Activated T-helper 2 cell treated with anti-CD3 and anti-CD28 coated beads, Interferon-gamma antibody, Interleukin-2, Interleukin-4, amounts not matched to agents 10 μg/mL and 5 μg/mL and 100 μg/mL, durations not matched to agents 14 hours and 24 hours and 36 hours (primary cell): ENCODE data around the gene OR11L1. TPM values are rescaled to one million over a fixed set of nuclear protein-coding genes. Genes with fewer than 3 reads are reported as not detected.

ENCODE experiments used
- DNase-seq: peaks from one replicate; pipeline ENCODE4 v3.0.0; 2021; ENCODE audit warnings: low spot score
- H3K27ac Mint-ChIP-seq: one replicate; pipeline ENCODE4 v1.8.0; 2021; ENCODE audit warnings: mixed read lengths
- H3K27me3 Mint-ChIP-seq: one replicate; pipeline ENCODE4 v1.8.0; 2021; ENCODE audit warnings: low read depth, mixed read lengths
- H3K36me3 Mint-ChIP-seq: one replicate; pipeline ENCODE4 v1.8.0; 2021; ENCODE audit warnings: low read depth, mixed read lengths
- H3K4me1 Mint-ChIP-seq: one replicate; pipeline ENCODE4 v1.8.0; 2021; ENCODE audit warnings: low read depth, mixed read lengths
- H3K4me3 Mint-ChIP-seq: one replicate; pipeline ENCODE4 v1.8.0; 2021; ENCODE audit warnings: low read depth, mild to moderate bottlenecking, moderate library complexity, mixed read lengths
- H3K9me3 Mint-ChIP-seq: one replicate; pipeline ENCODE4 v1.8.0; 2021; ENCODE audit warnings: mixed read lengths
- intact Hi-C: fragments of 100-400 bp; cut with micrococcal nuclease; formaldehyde crosslinking; loops from one replicate; pipeline ENCODE4 v1.15.1; 2023
- total RNA-seq: library from RNA; stranded (reverse); gene quantifications from 2 replicates; pipeline ENCODE4 v1.2.3, GENCODE V29; 2022

The OR11L1 gene
- total RNA-seq, 1 donor from 2014 or later = not detected

DNA sequence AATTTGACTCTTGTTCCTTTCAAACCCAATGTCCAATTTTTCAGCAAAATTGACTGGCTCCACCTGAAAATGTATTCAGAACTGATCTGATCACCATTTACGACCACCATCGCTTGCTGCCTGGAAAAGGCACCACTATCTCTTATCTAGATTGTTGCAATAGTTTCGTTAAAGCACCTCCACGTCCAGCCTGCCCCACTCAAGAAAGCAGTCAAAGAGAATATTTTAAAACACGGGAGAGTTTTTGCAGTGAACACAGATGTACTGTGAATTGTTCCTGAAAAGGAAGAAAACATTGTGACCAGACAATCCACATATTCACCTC is 4.0 kb upstream of the OR11L1 start:
- intact Hi-C loops = no loop called here
- H3K36me3 Mint-ChIP-seq = no peaks in the 10 kb centered on the region
- no peak for DNase-seq
- H3K27ac Mint-ChIP-seq = no peak overlapping the region
- peaks cover 2% of the 10 kb centered on the region for H3K4me1 Mint-ChIP-seq
- no peak overlapping the region for H3K4me3 Mint-ChIP-seq
- no peaks in the 10 kb centered on the region for H3K27me3 Mint-ChIP-seq
- no peaks in the 10 kb centered on the region for H3K9me3 Mint-ChIP-seq

DNA sequence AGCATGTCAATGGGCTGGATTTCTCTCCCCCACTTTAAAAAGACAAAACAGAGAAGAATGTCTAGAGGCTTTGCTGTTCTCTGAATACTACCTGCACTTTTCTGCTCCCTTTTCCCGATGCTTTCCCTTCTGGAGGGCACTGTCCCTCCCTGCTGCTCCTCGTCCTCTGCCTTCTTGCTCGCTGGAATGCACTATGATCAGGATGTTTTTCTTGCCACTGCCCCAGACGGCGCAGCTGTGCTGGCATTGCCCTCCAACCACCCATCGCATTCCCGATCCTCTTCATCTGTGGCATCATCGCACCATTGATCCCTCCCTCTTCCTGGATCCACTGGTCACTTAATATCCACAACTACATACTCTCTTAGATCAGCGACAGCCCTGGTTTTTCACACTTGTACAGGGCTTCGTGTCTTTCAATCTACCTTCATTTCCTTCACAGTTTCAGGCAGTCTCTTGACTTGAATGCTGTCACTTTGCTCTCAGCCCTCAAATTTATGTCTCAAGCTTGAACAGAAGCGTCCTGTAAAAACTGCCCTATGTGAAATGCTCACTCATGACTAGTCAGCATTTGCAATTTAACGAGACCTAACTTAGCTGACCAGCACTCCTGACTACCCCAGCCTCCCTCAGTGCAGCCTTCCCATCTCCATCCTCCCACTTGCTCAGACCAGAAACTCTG is 3.5 kb upstream of the OR11L1 start:
- H3K4me3 Mint-ChIP-seq = no peak overlapping the region
- no peaks in the 10 kb centered on the region for H3K27me3 Mint-ChIP-seq
- peaks cover 2% of the 10 kb centered on the region for H3K4me1 Mint-ChIP-seq
- no peaks in the 10 kb centered on the region for H3K9me3 Mint-ChIP-seq
- intact Hi-C loops = no loop called here
- H3K27ac Mint-ChIP-seq = no peak overlapping the region
- H3K36me3 Mint-ChIP-seq = no peaks in the 10 kb centered on the region
- no peak for DNase-seq

DNA sequence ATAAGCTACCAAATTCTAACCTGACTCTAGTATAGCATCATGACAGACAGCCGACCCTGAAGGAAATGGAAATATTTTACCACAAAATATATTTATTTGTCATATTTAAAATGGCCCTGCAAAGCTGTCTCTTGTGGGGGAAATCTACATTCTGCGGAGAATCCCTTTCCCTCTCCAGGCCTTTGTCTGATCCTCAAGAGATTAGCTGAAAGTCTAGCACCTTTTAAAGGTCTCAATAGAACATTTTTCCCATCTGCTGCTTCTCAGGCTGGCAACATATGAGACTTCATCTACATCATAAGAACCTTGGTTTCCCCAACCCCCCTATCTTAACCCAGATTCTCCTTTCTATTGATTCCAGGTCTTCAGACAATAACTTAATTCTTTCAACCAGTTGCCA is 1.7 kb upstream of the OR11L1 start:
- DNase-seq = no peak
- Mint-ChIP-seq H3K27ac (no peak overlapping the region), H3K36me3 (no peaks in the 10 kb centered on the region), H3K9me3 (no peaks in the 10 kb centered on the region), H3K4me3 (no peak overlapping the region), H3K4me1 (peaks cover 2% of the 10 kb centered on the region), H3K27me3 (no peaks in the 10 kb centered on the region)
- intact Hi-C loops = no loop called here

DNA sequence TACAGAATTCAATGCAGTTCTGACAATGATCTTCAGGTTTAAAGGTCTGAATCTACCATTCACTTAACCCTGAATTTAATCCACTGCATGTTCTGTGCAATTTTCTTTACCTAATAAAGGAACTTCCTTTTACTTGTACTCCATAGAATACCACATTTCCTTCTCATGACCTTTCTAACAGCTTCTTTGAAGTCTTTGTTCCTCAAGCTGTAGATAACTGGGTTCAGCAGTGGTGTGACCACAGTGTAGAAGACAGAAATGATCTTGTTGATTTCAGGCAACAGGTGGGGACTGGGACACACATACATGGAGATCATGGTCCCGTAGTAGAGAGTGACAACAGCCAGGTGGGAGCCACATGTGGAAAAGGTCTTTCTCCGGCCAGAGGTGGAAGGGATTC is 878 bp downstream of the OR11L1 start:
- no peaks in the 10 kb centered on the region for H3K27me3 Mint-ChIP-seq
- intact Hi-C loops = no loop called here

DNA sequence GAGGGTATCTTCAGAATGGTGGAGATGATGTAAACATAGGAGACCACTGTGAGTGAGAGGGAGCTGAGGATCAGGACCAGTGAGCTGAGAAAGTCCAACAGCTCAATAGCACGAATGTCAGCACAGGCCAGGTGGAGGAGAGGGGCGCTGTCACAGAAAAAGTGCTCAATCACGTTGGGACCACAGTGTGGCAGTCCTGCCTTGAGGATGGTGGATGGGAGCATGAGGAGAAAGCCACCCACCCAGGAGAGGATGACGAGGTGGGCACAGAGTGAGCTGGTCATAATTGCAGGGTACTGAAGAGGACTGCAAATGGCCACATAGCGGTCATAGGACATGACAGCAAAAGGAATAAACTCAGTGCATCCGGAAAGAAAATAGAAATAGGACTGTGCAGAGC is 8.1 kb downstream of the OR11L1 start:
- Mint-ChIP-seq H3K4me1 (no peaks in the 10 kb centered on the region), H3K4me3 (no peak overlapping the region), H3K27ac (no peak overlapping the region), H3K27me3 (no peaks in the 10 kb centered on the region), H3K9me3 (no peaks in the 10 kb centered on the region), H3K36me3 (no peaks in the 10 kb centered on the region)
- intact Hi-C loops = no loop called here
- no peak for DNase-seq

More for the DNA sequence above, 878 bp downstream of the OR11L1 start:
- no peak overlapping the region for H3K4me3 Mint-ChIP-seq
- peaks cover 2% of the 10 kb centered on the region for H3K4me1 Mint-ChIP-seq
- H3K9me3 Mint-ChIP-seq = no peaks in the 10 kb centered on the region
- no peak overlapping the region for H3K27ac Mint-ChIP-seq
- no peaks in the 10 kb centered on the region for H3K36me3 Mint-ChIP-seq
- DNase-seq = no peak

DNA sequence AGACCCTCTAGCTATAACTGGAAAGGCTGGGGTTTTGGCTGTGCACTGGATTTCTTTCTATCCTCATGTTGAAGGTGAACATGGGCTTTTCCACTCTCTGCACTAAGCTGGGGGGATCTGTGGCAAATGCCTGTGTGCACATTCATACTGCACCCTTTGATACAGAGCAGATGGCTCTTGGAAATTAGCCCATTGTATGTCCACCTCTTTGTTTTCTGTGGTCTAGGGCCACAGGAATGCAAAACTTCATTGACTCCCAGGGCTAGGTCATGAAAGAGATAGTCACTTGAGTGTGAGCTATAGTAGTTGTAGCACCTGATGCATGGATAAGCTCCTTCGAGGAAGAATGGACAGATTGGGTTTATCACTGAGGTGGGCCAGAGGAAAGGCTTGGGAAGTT is 12.0 kb downstream of the OR11L1 start:
- Mint-ChIP-seq H3K4me3 (no peak overlapping the region), H3K4me1 (no peaks in the 10 kb centered on the region), H3K36me3 (no peaks in the 10 kb centered on the region), H3K27ac (no peak overlapping the region), H3K9me3 (no peaks in the 10 kb centered on the region), H3K27me3 (no peaks in the 10 kb centered on the region)
- DNase-seq = no peak
- intact Hi-C loops = no loop called here

DNA sequence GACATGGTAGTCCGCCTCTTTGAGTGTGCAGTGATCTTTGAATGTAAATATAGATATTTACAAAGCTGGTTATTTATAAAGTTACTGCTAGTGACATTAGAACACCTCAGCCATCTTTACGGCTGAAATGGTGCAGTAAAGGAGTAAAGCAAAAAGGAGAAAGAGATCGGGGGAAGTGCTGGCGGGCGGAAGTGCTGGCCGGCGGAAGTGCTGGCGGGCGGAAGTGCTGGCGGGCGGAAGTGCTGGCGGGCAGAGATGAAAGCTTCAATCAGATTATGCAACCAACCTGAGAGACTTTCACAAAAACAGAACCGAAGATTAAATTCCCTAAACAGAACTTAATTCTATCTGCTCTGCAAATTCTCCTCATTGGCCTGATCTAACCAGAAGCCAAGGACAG is 16.3 kb downstream of the OR11L1 start:
- Mint-ChIP-seq H3K36me3 (no peaks in the 10 kb centered on the region), H3K27me3 (no peaks in the 10 kb centered on the region), H3K27ac (no peak overlapping the region), H3K4me1 (no peaks in the 10 kb centered on the region), H3K9me3 (no peaks in the 10 kb centered on the region), H3K4me3 (no peak overlapping the region)
- intact Hi-C loops = no loop called here
- DNase-seq = no peak

DNA sequence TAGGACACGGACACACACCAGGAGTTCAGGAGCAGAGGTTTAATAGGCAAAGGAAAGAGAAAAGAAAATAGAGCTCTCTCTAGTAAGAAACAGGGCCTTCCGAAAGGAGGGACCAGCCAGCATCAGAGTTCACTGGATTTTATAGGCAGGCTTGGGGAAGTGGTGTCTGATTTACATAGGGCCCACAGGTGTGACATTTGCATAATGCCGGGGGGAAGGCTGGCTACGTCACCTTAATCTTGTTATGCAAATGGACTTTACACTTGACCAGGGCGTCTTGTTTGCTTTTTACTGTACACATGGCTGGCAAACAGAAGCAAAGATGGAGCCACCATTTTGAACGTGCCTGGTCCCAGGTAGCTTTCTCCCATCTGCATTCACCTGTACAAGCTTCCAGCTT is 17.7 kb downstream of the OR11L1 start, which contains the start of gene OR14A16:
OR14A16 (minus strand) TSS at position 97 of the 400 bp plus-strand sequence. CDS start 8,390 bp downstream, outside the sequence.
- no peak within 1 kb of the TSS for H3K4me3 Mint-ChIP-seq

DNA sequence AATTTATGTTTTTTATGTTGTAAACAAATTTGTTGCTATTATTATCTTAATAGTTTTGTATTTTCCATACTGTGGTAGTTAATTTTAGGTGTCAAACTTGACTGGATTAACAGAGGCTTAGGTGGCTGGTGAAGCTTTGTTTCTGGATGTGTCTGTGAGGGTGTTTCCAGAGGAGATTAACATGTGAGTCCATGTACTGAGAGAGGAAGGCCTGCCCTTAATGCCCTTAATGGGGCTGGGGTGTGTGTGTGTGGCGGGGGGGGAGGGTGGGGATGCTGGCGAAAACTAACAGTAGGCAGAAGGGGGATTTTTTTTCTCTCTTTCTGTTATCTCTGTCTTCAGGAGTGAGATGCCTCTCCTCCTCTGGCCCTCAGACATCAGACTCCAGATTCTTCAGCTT is 19.6 kb downstream of the OR11L1 start:
- Mint-ChIP-seq H3K27ac (no peak overlapping the region), H3K9me3 (no peaks in the 10 kb centered on the region), H3K4me3 (no peak overlapping the region), H3K4me1 (no peaks in the 10 kb centered on the region), H3K27me3 (no peaks in the 10 kb centered on the region), H3K36me3 (no peaks in the 10 kb centered on the region)
- intact Hi-C loops = no loop called here
- no peak for DNase-seq

More for the DNA sequence above, 17.7 kb downstream of the OR11L1 start, which contains the start of gene OR14A16:
- Mint-ChIP-seq H3K4me1 (no peaks in the 10 kb centered on the region), H3K9me3 (no peaks in the 10 kb centered on the region), H3K36me3 (no peaks in the 10 kb centered on the region), H3K27ac (no peak within 1 kb of the TSS), H3K27me3 (no peaks in the 10 kb centered on the region)
- intact Hi-C loops = no loop called here
- DNase-seq = no peak

DNA sequence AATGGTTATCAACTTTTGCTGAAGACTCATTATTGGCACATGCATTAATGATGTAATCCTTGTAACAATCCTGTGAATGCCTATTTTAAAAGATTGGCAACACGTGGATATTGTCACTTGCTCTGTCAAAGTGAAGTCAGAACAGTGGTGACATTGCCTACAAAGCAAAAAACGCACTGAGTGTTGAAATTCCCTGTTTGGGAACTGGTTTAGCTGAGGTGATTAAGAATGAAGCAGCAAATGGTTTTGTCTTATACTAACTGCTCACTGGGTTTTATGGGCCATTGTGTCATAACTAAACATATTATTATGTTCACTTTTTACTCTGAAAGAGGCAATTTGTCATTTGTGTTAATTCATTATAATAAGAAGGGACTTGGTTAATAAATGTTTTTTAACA is 29.1 kb downstream of the OR11L1 start:
- no peak overlapping the region for H3K27ac Mint-ChIP-seq
- H3K36me3 Mint-ChIP-seq = no peaks in the 10 kb centered on the region
- intact Hi-C loops = no loop called here
- no peaks in the 10 kb centered on the region for H3K9me3 Mint-ChIP-seq
- H3K4me1 Mint-ChIP-seq = no peaks in the 10 kb centered on the region
- DNase-seq = no peak
- no peaks in the 10 kb centered on the region for H3K27me3 Mint-ChIP-seq
- no peak overlapping the region for H3K4me3 Mint-ChIP-seq

DNA sequence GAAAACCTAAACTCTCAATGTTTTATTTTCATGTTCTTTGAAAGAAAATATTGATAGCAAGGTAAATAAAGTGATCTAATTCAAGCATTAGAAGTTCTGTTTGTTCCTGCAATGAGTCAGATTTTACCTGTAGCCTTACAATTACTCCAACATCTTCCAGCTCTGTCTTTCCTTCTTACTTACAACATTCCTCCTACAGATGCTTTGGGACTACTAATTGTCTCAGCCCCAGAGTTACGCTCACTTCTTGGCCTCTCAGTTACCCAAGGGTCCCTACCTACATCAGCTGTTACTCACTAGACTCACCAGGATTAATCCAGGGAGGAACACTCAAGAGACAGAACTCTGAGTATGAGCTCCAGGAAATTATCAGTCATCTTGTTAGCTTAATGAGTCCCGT is 44.2 kb downstream of the OR11L1 start:
- H3K27ac Mint-ChIP-seq = no peak overlapping the region
- intact Hi-C loops = no loop called here
- no peaks in the 10 kb centered on the region for H3K4me1 Mint-ChIP-seq
- no peaks in the 10 kb centered on the region for H3K27me3 Mint-ChIP-seq
- H3K9me3 Mint-ChIP-seq = no peaks in the 10 kb centered on the region
- H3K36me3 Mint-ChIP-seq = no peaks in the 10 kb centered on the region
- H3K4me3 Mint-ChIP-seq = no peak overlapping the region
- DNase-seq = no peak

Other genes with a start within 250 kb of the OR11L1 start
- gene OR2G3, start 236.3 kb downstream of the OR11L1 start, total RNA-seq = not detected in 2 replicates
- not detected in 2 replicates for gene OR13G1, start 162.2 kb downstream of the OR11L1 start, total RNA-seq
- gene OR6F1, start 125.2 kb downstream of the OR11L1 start, total RNA-seq = not detected in 2 replicates
- not detected in 2 replicates for gene OR14K1, start 103.3 kb downstream of the OR11L1 start, total RNA-seq
- gene OR14A2, start 93.8 kb downstream of the OR11L1 start, total RNA-seq = not detected in 2 replicates
- not detected in 2 replicates for gene OR1C1, start 81.3 kb downstream of the OR11L1 start, total RNA-seq
- not detected in 2 replicates for gene OR14A16, start 17.8 kb downstream of the OR11L1 start, total RNA-seq
- gene TRIM58, start 15.3 kb upstream of the OR11L1 start, total RNA-seq = 0.30 and 0.48 TPM in 2 replicates
- gene OR2W3, start 53.7 kb upstream of the OR11L1 start, total RNA-seq = not detected in 2 replicates
- gene OR2T8, start 78.4 kb upstream of the OR11L1 start, total RNA-seq = not detected in 2 replicates
- gene OR2AJ1, start 83.0 kb upstream of the OR11L1 start, total RNA-seq = not detected in 2 replicates
- 0.21 TPM in 2 replicates for gene OR2L8, start 107.0 kb upstream of the OR11L1 start, total RNA-seq
- gene OR2AK2, start 123.3 kb upstream of the OR11L1 start, total RNA-seq = not detected in 2 replicates
- gene OR2L5, start 171.8 kb upstream of the OR11L1 start, total RNA-seq = not detected in 2 replicates
- gene OR2L2, start 188.2 kb upstream of the OR11L1 start, total RNA-seq = 0.05 and 0.11 TPM in 2 replicates
- gene OR2L3, start 204.9 kb upstream of the OR11L1 start, total RNA-seq = not detected in 2 replicates